CD4-positive, alpha-beta T cell treated with Interleukin-21 for 1 hour (primary cell): Measurements from ENCODE around the gene VAT1L.
"Not testable (repeated sequence)": the region's sequence is repeated elsewhere in the genome, so short reads cannot be mapped to it uniquely, and the experiment has no call there.

ENCODE experiments used
- DNase-seq: peaks from one replicate; pipeline ENCODE4 v3.0.0-alpha.2; 2020

The VAT1L gene

DNA sequence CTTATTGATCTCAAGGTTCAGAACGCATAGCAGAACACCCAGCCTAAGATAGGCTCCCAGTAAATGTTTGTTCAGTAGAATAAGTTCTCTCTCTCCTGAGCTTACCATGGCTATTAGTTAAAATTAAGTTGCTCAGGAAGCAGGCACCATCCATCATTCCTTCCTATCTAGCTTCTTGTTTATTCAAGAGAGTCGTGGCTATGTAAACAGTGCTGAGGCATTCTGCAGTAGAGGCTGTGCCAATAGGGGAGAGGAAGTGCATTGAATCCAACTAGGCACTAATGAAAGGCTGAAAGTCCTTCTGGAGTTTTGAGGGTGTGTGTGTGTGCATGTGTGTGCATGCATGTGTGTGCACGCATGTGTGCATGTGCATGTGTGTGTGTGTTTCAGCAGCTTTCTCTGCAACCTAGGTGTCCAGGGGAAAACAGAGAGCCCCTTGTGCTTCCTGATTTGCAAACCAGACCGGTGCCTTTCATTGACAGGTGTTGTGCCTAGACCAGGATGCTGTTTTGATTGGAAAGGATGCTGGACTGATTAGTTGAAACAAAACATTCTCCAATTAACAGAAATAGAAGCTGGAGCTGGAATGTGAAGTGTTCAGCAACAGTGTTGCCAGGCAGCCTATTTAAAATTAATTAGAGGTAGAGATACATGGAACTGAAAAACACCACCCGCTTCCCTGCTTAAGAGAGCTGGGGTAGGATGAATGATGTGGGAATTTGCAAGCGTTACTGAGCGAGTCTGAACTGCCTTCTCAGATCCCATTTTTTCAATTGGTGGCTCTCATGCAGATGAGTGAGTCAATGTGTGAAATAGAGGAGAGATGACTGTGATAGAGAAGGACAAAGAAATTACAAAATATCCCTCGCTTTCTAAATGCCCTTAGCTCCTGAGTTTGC, 130.7 kb downstream of the VAT1L start:
- DNase-seq: no peak

DNA sequence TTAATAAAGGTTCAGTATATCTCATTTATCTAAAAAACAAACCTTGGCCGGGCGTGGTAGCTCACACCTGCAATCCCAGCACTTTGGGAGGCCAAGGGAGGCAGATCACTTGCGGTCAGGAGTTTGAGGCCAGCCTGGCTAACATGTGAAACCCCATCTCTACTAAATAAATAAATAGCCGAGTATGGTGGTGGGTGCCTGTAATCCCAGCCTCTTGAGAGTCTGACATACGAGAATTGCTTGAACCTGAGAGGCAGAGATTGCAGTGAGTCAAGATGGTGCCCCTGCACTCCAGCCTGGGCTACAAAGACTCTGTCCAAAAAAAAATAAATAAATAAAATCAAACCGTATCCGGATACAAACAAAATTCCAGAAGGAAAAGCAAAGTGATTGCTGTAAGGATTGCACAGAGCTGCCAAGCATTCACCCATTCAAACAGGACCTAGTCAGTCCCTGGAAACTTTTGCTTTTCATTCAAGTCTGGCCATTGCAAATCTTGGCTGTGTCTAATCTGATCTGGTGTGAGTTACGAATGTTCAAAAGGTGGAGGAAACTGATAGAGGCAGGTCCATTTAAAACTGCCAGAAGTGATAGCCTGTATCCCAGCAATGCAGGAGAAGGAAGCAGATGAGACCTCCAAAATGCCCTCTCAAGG, 131.5 kb downstream of the VAT1L start:
- DNase-seq: no peak

DNA sequence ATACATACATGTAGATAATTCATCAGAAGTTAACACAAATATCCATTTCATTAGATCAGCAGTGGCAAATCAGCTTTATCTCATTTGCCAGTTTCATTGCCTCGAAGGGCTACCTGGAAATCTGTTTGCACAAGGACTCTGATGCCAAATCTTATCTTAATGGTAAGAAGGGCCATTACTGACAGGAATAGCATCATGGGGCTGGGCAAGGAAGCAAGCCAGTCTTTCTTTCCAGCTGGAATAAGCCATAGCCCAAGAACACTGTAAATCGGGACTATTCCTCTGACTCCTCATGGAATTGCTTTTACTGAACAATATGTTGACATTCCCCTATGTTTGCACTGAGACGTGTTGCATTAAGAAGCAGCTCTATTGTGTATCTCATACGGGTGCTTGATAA, 132.6 kb downstream of the VAT1L start:
- DNase-seq: no peak

DNA sequence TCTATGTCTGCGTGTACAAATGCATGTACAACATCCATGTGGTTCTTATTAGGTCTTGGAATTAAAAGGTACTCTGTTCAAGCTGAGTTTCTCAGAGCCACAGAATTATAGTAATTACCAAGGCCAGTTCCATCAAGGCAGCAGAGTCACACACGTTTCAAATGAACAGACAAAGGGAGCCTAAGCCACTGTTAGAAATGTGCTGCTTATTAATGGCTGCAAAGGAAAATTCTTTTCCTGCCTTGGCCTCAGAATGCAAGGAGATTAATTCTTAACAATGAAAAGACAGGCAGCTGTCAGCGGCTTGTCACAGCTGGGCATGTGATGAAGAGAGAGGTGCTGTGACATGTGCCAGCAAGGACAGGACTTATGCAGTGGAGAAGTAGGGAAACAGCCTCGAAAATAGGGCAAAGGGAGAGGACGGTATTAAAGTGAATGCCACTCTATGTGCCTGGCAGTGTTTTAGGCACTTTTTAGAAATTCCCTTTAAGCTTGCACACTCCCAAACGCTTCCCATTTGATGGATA, 133.9 kb downstream of the VAT1L start:
- DNase-seq: no peak

DNA sequence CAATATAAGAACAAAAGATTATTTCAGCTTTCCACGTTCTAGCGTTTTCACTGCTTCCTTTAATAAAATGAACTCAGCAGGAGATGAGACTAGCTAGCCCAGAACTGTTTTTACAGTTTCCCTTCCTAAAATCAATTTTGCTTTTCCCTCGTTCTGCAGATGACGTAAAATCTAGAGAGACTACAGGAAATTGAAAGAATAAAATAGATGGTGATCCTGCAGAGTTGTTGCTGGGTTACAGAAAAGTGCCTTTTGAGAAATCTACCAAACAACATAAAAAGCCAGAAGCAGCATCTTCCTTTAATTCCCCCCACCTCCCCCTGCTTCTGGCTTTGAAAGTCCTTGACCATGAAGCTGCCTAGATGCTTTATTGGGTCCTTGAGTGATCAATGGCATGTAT, 137.2 kb downstream of the VAT1L start:
- DNase-seq: no peak

DNA sequence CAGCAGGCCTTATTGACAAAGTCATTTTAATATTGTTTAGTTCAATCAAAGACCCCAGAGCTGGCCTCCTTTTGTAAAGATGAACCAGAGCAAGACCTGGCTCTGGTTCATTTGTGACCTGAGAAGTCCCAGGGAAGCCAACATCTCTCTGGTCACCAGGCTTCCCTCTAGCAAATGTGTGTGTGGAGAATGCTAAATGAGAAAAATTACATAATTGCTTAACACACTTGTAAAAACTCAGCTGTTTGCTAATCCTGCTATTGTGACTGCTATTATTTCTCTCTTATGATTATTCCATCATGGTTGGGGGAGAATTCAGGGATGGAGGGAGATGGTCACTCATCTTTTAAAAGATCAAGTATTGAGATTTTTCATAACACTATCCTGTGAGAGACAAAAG, 139.7 kb downstream of the VAT1L start:
- no peak for DNase-seq

DNA sequence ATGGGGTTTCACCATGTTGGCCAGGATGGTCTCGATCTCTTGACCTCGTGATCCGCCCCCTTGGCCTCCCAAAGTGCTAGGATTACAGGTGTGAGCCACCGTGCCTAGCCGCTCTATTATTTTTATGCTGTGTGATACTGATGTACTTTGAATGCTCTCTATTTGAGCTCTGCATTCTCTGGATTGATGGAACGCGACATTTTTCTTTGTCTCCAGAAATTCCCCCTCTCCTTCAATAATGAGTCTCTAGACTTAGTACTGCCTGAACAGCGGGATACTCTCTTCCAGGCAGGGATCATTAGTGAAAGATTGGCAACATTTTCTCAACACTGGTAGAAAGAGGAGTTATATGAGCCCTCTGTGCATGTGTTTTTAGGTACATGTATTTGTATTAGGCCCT, 140.6 kb downstream of the VAT1L start:
- DNase-seq: no peak

DNA sequence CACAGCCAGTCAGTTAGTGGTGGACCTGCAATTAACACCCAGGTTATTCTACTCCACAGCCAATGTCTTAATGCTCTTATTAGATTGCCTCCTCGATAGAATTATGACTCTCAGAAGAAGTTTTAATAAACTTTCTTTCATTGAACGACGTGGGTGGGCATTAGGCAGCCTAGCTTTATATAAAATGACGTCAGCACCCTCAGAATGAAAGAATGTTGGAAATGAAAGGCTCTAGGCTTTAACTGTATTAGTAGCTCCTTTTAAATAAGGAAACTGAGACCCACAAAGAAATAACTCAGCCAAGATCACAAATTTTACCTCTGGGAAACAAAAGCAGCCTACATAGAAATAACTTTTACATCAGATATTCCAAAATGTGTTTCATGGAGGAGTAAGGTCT, 142.7 kb downstream of the VAT1L start:
- no peak for DNase-seq

DNA sequence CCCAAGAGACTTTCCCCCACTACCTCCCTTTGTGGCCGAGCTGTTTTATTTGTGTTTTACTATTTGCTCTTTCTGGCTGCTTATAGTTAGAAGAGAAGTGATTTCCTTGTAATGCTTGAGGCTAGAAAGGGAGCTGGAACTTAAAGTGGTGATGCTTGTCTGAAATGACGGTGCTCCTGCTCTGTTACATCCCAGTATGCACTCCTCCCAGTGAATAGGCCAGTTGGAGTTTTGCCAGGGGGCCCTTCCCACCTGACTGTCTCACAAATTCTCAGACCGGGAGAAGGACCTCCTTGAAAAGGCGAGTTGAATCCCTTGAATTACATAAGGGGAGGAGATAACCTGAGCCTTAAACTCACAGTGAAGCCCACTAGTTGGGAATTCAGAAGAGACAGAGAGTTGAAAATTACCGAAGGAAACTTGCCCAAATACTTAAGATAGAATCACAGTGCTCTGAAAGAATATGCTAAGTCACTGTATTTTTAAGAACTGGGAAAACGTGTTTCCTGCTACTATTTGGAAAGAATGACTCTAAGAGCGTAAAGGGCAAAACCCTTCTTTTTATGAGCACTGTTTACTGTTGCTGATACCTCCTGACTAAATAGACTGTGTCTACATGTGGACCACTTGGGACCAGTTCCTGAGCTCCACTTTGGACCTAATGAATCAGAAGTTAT, 149.2 kb downstream of the VAT1L start:
- no peak for DNase-seq

DNA sequence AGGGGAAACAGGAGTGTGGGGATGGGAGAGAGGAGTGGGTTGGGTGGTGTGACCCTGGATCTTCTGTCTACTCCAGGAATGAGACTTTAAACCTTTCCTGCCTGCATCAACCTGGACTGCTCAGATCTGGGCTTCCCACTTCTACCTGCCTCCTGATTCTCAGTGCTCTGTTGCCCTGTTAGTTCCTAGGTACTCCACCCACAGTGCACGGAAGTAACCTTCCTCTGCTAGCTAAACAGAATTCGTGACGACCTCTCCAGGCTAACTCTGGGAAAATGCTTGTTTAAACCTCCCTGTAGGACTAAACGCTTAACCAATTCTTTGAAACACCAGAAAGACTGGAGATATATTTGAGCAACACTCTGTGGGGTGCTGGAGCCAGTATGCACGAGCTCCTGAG, 150.5 kb downstream of the VAT1L start:
- no peak for DNase-seq

DNA sequence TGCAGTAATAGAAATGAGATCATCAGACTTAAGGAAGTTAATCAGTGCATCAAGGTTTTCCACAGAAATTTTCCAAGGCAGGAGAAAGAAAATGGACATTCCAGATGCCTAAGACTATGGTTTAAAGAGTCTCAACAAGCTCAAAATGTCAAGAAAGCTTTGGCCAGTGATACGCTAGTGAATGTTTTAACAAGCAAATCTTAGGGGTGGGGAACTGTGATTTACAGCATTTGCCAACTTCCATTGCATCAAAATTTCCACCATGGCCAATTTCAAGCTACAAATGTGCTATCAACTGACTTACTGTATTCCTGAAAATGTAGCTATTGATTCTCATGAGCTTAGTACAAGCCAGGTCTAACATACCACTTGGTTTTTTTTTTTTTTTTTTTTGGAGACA, 151.6 kb downstream of the VAT1L start:
- DNase-seq: no peak

DNA sequence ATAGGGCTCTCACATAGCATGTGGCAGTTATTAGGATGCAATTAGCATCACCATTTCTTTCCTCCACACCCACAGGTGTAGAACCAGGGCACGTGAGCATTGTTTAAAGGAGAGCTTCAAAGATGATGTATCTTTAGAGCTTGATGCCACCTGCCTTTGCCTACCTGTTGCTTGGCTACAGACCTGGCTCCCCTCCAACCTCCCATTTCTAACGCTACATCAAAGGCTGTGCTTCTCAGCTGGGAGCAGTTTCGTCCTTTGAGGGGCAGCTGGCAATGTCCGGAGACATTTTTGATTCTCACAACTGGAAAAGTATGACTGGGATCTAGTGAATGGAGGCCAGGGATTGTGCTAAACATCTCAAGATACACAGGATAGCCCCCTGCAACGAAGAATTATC, 155.4 kb downstream of the VAT1L start:
- DNase-seq: no peak

DNA sequence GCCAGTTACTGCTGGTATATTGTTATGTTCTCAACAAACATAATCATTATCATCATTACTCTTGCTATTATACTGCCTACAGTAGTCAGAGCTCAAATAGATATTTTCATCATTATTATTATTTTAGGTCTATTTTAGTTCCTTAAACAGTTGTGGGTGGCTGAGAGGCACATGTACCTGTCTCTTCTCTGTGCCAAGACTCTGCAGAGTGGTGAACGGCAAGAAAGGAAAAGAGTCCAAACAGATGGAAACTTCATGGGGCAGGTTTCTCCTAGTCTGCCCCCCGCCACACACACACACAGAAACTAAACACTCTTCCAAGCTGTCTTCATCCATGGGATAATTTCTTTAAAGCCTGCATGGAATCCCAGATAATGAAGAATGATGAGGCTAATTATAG, 156.3 kb downstream of the VAT1L start:
- DNase-seq: no peak

DNA sequence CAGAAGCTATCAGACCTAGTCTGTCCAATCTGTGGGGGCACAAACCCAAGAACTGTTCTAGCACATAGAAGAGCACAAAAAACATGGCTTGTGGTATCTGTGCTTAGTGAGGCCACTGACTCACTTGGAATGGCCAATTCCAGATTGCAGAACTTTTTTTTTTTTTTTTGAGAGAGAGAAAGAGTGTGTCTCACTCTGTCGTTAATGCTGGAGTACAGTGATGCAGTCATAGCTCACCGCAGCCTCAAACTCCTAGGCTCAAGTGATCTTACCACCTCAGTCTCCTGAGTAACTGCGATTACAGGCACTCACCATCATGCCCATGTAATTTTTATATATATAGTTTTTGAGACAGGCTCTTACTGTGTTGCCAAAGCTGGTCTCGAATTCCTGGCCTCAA, 156.8 kb downstream of the VAT1L start:
- DNase-seq: no peak

DNA sequence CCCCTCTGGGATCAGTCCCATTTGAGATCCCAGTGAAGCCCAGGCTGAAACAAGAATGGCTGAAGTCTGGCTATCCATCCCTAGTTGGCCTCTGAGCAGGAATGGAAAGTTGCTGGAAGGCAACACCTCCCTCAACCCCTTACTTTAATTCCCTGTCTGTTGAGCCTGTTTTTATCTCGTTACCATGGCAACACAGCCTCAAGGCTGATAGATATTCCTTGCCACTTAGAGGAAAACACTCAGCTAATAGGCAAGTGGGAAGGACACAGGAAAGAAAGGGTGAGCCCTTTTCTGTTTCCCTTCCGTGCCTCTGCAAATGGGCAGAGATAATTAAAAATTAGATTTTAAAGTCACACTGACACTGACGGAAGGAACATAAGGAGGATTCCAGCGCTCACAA, 158.5 kb downstream of the VAT1L start:
- no peak for DNase-seq

DNA sequence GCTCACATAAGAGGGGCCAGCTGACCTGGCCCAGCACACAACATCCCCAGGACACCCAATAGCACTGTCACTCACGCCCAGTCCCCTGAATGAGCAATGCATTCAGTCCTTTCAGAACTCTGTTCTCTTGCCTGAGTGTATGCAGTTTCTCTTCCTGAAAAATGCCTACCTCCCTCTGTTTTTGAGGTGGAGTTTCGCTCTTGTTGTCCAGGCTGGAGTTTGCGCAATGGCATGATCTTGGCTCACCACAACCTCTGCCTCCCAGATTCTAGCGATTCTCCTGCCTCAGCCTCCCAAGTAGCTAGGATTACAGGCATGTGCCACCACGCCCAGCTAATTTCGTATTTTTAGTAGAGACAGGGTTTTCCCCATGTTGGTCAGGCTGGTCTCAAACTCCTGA, 159.2 kb downstream of the VAT1L start:
- not testable (repeated sequence) for DNase-seq

DNA sequence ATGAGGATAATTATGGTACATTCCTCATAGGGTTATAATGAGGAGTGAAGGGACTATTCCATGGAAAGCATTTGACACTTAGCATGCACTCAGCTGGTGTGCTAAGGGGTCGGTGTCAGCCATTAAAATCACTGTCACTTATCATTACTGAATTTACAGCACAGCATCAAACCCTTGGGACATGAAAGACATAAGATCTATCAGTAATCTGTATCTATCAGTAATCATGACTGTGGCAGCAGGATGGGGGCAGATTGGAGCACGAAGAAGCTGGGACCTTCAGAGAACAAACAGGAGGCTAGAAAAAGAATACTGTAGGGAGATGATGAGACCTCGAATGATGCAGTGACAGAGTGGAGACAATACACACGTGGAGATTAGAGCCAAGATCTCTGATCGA, 160.5 kb downstream of the VAT1L start:
- no peak for DNase-seq

DNA sequence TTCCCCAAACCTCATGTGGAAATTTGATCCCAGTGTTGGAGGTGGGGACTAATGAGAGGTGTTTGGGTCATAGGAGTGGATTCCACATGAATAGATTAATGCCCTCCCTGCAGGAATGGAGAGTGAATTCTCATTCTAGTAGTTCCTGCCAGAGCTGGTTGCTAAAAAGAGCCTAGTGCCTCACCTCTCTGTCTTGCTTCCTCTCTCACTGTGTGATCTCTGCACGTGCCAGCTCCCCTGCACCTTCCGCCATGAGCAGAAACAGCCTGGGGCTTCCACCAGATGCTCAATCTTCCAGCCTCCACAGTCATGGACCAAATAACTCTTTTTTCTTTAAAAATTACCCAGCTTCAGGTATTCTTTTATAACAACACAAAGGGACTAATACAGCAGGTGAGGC, 161.1 kb downstream of the VAT1L start:
- no peak for DNase-seq

DNA sequence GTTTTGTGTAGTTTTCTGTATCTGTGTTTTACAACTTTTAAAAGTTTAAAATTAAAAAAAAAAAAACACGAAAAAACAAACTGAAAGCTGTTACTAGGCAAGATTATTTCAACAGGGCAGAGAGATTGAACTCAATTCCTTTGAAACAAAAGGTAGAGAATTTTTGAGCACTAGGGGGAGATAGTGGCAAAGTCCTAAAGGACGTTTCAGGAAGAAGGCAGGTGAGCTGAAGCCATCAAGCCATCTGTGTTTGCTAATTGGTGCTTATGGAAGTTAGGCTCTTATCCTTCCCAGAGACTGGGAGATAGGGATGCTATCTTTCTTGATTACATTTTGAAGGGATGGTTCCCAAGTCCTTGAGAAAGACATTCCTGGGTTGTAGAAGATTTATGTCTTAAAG, 163.4 kb downstream of the VAT1L start:
- peak; percentile 15 for DNase-seq

DNA sequence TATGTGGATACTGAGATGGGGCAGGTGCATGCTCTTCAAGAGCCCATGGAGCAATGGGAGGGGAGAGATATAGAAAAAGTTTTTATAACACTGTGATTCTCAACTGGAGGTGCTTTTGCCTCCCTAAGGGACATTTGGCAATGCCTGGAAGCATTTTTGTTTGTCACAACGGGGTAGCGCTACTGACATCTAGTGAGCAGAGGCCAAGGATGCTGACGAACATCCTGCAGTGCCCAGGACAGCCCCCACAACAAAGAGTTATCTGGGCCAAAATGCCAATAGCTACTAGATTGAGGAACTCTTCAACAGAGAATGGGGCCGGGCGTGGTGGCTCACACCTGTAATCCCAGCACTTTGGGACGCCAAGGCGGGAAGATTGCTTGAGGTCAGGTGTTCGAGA, 166.8 kb downstream of the VAT1L start:
- no peak for DNase-seq

DNA sequence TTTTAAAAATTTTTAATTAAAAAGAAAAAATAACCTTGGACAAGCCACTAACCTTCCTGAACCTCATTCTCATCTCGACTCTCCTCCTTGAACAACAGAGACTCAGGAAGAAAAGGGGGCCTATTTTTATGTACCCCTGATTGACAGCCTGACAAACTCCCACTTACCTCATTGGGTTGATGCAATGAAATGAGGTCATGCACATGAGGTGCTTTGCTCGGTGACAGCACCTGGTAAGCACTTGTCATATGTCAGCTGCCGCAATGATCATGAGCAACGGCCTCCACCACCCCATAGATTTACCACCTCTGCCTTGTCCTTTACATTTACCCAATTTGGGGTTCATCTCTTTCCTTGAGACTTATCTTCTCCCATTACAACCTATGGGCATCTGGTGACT, 167.9 kb downstream of the VAT1L start:
- DNase-seq: no peak

DNA sequence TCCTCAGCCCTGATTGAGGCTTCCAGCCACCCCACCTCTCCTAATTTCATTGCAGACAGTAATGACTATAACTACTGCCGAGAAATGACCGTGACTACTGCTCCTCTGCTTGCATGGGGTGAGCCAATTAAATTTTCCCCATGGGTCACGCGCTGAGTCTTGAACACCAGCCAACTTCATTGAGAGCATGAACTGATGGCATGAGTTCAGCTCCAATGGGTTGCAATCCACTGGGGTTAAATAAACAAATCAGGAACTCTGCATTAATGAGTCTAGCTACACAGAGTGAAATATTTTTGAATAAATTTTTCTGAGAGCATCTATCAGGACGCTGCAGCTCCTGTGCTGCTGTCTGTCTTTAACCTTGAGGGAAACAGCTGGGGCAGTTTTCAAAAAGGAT, 172.4 kb downstream of the VAT1L start:
- DNase-seq: no peak

DNA sequence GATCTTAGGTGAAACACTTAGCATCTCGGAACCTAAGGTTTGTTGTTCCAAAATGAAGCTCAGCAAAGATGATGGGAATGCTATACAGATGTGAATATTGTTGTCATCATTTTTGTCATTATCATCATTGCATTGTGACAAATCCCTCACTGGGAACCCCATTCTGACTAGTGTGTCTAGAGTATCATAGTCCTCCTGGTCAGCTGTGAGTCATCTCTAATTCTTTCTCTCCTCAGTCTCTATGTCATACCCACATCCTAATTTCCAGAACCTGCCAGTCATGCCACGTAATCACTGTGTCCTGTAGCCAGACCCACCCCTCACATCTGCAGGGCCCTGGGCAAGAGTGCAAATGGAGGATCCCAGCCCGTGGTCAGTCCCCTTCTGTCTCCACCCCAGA, 173.4 kb downstream of the VAT1L start:
- DNase-seq: no peak

DNA sequence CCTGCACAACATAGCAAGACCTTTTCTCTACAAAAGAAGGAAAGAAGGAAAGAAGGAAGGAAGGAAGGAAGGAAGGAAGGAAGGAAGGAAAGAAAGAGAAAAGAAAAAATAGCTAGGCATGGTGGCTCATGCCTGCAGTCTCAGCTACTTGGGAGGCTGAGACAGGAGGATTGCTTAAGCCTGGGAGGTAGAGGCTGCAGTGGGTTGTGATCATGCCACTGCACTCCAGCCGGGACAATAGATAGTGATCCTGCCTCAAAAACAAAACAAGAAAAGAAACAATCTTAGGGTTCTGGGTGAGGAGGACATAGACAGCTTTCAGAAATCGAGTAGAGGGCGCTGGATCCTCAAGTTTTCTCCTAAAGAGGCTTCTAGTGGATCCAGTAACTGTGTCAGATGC, 174.3 kb downstream of the VAT1L start:
- no peak for DNase-seq
